Measurements from ENCODE around the gene ATN1. TPM values are rescaled to one million over a fixed set of nuclear protein-coding genes. Genes with fewer than 3 reads are reported as not detected.

Gene ATN1
- total RNA-seq, 4 donors from 2014 or later: 59.1 to 160 (median 112) TPM

- 67 to 83% methylated on average over 1 to 2 of the region's 2 CpGs for WGBS, 2 donors (ENCODE audit: low coverage in 1 of 2)
- no peak for DNase-seq
- in situ Hi-C loops (cut with MboI; ENCODE audit: low pct_ligation_motif_present in 1 of 4, low pct_unique_long_range_greater_than_20kb in 1 of 4, low sequenced_read_pairs in 3 of 4): loop anchor here in 2 of 4 donors (25.0 kb wide), 1 partner anchor 173 kb away; the partner anchor contains the start of gene C1RL (in 2 of the 2)
These were observed 11.4 kb downstream of the ATN1 start for GRCh38 chr12:6939191-6939540.

GRCh38 chr12:6941267-6941666, 13.5 kb downstream of the ATN1 start:
- H3K27ac ChIP-seq: peak overlapping the region in 2 of 4 donors; percentile 13 to 99
- peak in 2 of 3 donors; percentile 5 to 27 for TF ChIP-seq POLR2AphosphoS5 (IDR thresholded peaks at IDR 0.05)
- TF ChIP-seq CTCF (IDR thresholded peaks at IDR 0.05): no peak
- no peaks in the 10 kb centered on the region for H3K27me3 ChIP-seq
- WGBS, 2 donors (ENCODE audit: low coverage in 1 of 2): 90% methylated on average over 12 of the region's 12 CpGs; no CpG with 5 or more reads in 1 of the 2 donors
- intact Hi-C loops (cut with DNase I; ENCODE audit: low total_unique reads) (no loop called here), in situ Hi-C loops (cut with MboI; ENCODE audit: low pct_ligation_motif_present in 1 of 4, low pct_unique_long_range_greater_than_20kb in 1 of 4, low sequenced_read_pairs in 3 of 4) (loop anchor here in 3 of 4 donors (10.0 to 25.0 kb wide), 2 partner anchors 164 to 171 kb away; partner anchors contain the start of gene C1RL (in 3 of the 3))
- H3K4me3 ChIP-seq: no peak overlapping the region
- H3K9me3 ChIP-seq: no peaks in the 10 kb centered on the region
- no peaks in the 10 kb centered on the region for H3K36me3 ChIP-seq
- peaks cover 25 to 52% (median 44%) of the 10 kb centered on the region in 4 donors for H3K4me1 ChIP-seq
- DNase-seq: no peak

More at GRCh38 chr12:6939191-6939540, 11.4 kb downstream of the ATN1 start:
- Histone ChIP-seq H3K4me3 (no peak overlapping the region), H3K9me3 (no peaks in the 10 kb centered on the region), H3K36me3 (peaks cover 0 to 8% (median 0%) of the 10 kb centered on the region in 4 donors), H3K27ac (peak overlapping the region; percentile 90 to 99 (median 96)), H3K4me1 (peaks cover 12 to 45% (median 32%) of the 10 kb centered on the region in 4 donors), H3K27me3 (no peaks in the 10 kb centered on the region)
- intact Hi-C loops (cut with DNase I; ENCODE audit: low total_unique reads): loop anchor here (5.0 kb wide), 1 partner anchor 67 kb away; the partner anchor contains the start of gene SPSB2
- TF ChIP-seq EP300 (IDR thresholded peaks at IDR 0.05; ENCODE audit: low read depth) (no peak), POLR2AphosphoS5 (IDR thresholded peaks at IDR 0.05) (peak in 1 of 3 donors; percentile 9)

- intact Hi-C loops (cut with DNase I; ENCODE audit: low total_unique reads) (no loop called here), in situ Hi-C loops (cut with MboI; ENCODE audit: low pct_ligation_motif_present in 1 of 4, low pct_unique_long_range_greater_than_20kb in 1 of 4, low sequenced_read_pairs in 3 of 4) (loop anchor here in 3 of 4 donors (10.0 to 25.0 kb wide), 2 partner anchors 163 to 171 kb away; partner anchors contain the start of gene C1RL (in 3 of the 3))
- Histone ChIP-seq H3K36me3 (no peaks in the 10 kb centered on the region), H3K9me3 (no peaks in the 10 kb centered on the region), H3K4me3 (no peak overlapping the region), H3K27me3 (no peaks in the 10 kb centered on the region), H3K4me1 (peaks cover 27 to 53% (median 43%) of the 10 kb centered on the region in 4 donors), H3K27ac (peak overlapping the region in 2 of 4 donors; percentile 93 to 99)
- WGBS, 2 donors (ENCODE audit: low coverage in 1 of 2): 70 to 84% methylated on average over 2 to 12 of the region's 12 CpGs
- DNase-seq: no peak
- no peak for TF ChIP-seq EP300 (IDR thresholded peaks at IDR 0.05; ENCODE audit: low read depth)
- TF ChIP-seq POLR2A (IDR thresholded peaks at IDR 0.05): no peak
- no peak for TF ChIP-seq POLR2AphosphoS5 (IDR thresholded peaks at IDR 0.05)
- TF ChIP-seq CTCF (IDR thresholded peaks at IDR 0.05): no peak
These were observed 14.0 kb downstream of the ATN1 start for GRCh38 chr12:6941782-6942181.

- WGBS, 2 donors (ENCODE audit: low coverage in 1 of 2): 94 to 100% methylated on average over 1 to 11 of the region's 11 CpGs
- TF ChIP-seq EP300 (IDR thresholded peaks at IDR 0.05; ENCODE audit: low read depth) (no peak), POLR2AphosphoS5 (IDR thresholded peaks at IDR 0.05) (peak in 1 of 3 donors; percentile 9)
- no peak overlapping the region for H3K4me3 ChIP-seq
- intact Hi-C loops (cut with DNase I; ENCODE audit: low total_unique reads) (no loop called here), in situ Hi-C loops (cut with MboI; ENCODE audit: low pct_ligation_motif_present in 1 of 4, low pct_unique_long_range_greater_than_20kb in 1 of 4, low sequenced_read_pairs in 3 of 4) (loop anchor here in 3 of 4 donors (10.0 to 25.0 kb wide), 2 partner anchors 163 to 170 kb away; partner anchors contain the start of gene C1RL (in 3 of the 3))
- H3K9me3 ChIP-seq: no peaks in the 10 kb centered on the region
- H3K27ac ChIP-seq: peak overlapping the region; percentile 93 to 99 (median 95)
- no peaks in the 10 kb centered on the region for H3K27me3 ChIP-seq
- DNase-seq: no peak
- no peaks in the 10 kb centered on the region for H3K36me3 ChIP-seq
- peaks cover 30 to 53% (median 41%) of the 10 kb centered on the region in 4 donors for H3K4me1 ChIP-seq
These were observed 14.5 kb downstream of the ATN1 start for GRCh38 chr12:6942331-6942665.

GRCh38 chr12:6943389-6943721, 15.6 kb downstream of the ATN1 start:
- peak overlapping the region; percentile 93 to 99 (median 95) for H3K27ac ChIP-seq
- in situ Hi-C loops (cut with MboI; ENCODE audit: low pct_ligation_motif_present in 1 of 4, low pct_unique_long_range_greater_than_20kb in 1 of 4, low sequenced_read_pairs in 3 of 4) (loop anchor here in 3 of 4 donors (10.0 to 25.0 kb wide), 2 partner anchors 161 to 169 kb away; partner anchors contain the start of gene C1RL (in 3 of the 3)), intact Hi-C loops (cut with DNase I; ENCODE audit: low total_unique reads) (no loop called here)
- WGBS, 2 donors (ENCODE audit: low coverage in 1 of 2): 0 to 2% methylated on average over 11 to 13 of the region's 13 CpGs
- no peaks in the 10 kb centered on the region for H3K9me3 ChIP-seq
- no peaks in the 10 kb centered on the region for H3K36me3 ChIP-seq
- H3K4me3 ChIP-seq: peak overlapping the region in 3 of 4 donors; percentile 41 to 58 (median 54)
- peaks cover 25 to 48% (median 35%) of the 10 kb centered on the region in 4 donors for H3K4me1 ChIP-seq
- no peaks in the 10 kb centered on the region for H3K27me3 ChIP-seq
- DNase-seq: peak; percentile 85
- TF ChIP-seq CTCF (IDR thresholded peaks at IDR 0.05) (no peak), EP300 (IDR thresholded peaks at IDR 0.05; ENCODE audit: low read depth) (no peak), POLR2A (IDR thresholded peaks at IDR 0.05) (no peak)

Data from transverse colon (tissue), 4 donors.